ENCODE measurements around the gene CCT5.

DNA sequence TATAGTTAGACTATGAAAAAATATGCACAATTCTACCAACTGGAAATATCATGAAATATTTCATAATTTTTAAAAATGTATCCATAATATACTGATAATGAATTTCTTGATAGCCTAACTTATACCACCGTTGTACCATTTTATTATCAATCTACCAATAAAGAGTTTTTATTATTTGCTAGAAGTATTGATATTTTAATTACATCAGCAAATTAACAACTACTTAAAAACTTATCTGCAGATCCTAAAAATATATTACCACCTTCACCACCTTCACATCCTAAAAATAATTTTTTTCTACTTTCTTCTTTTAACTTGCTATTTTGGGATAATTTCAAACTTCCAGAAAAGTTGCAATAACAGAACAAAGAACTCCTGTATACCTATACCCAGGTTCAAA is 21.8 kb upstream of the CCT5 start:
- TF ChIP-seq, protein P1, sequence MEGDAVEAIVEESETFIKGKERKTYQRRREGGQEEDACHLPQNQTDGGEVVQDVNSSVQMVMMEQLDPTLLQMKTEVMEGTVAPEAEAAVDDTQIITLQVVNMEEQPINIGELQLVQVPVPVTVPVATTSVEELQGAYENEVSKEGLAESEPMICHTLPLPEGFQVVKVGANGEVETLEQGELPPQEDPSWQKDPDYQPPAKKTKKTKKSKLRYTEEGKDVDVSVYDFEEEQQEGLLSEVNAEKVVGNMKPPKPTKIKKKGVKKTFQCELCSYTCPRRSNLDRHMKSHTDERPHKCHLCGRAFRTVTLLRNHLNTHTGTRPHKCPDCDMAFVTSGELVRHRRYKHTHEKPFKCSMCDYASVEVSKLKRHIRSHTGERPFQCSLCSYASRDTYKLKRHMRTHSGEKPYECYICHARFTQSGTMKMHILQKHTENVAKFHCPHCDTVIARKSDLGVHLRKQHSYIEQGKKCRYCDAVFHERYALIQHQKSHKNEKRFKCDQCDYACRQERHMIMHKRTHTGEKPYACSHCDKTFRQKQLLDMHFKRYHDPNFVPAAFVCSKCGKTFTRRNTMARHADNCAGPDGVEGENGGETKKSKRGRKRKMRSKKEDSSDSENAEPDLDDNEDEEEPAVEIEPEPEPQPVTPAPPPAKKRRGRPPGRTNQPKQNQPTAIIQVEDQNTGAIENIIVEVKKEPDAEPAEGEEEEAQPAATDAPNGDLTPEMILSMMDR (IDR thresholded peaks at IDR 0.05): no peak
- TF ChIP-seq POLR2A (IDR thresholded peaks at IDR 0.05): no peak
